Skeletal muscle satellite cell (primary cell): ENCODE data around the gene UBR4.

Experiments used
- H3K27me3 ChIP-seq: 2 replicates; pipeline ENCODE4 v1.7.0; 2013; ENCODE audit warnings: low read length; ENCODE audit not compliant: control insufficient read depth, insufficient read depth
- H3K36me3 ChIP-seq: 2 replicates; pipeline ENCODE4 v1.7.0; 2013; ENCODE audit warnings: mild to moderate bottlenecking, control low read depth, low read length; ENCODE audit not compliant: insufficient read depth
- H3K4me1 ChIP-seq: 2 replicates; pipeline ENCODE4 v1.7.0; 2013; ENCODE audit warnings: low read length; ENCODE audit not compliant: control insufficient read depth, insufficient read depth
- H3K4me2 ChIP-seq: 2 replicates; pipeline ENCODE4 v1.7.0; 2013; ENCODE audit warnings: mild to moderate bottlenecking, low read length
- H3K4me3 ChIP-seq: 2 replicates; pipeline ENCODE4 v1.7.0; 2013; ENCODE audit warnings: low read length
- H3K9ac ChIP-seq: 2 replicates; pipeline ENCODE4 v1.7.0; 2013; ENCODE audit warnings: mild to moderate bottlenecking, low read depth, low read length, moderate library complexity
- H3K9me3 ChIP-seq: replicated peaks from 2 replicates; pipeline ENCODE4 v1.7.0; 2013; ENCODE audit warnings: mild to moderate bottlenecking, control low read depth, low read length

UBR4 gene

GRCh38 chr1:19086176-19086875 is 123.7 kb downstream of the UBR4 start:
- Histone ChIP-seq H3K4me3 (no peak overlapping the region), H3K4me1 (peaks cover 7% of the 10 kb centered on the region), H3K9me3 (no peaks in the 10 kb centered on the region), H3K36me3 (peaks cover 90% of the 10 kb centered on the region), H3K4me2 (no peak overlapping the region), H3K27me3 (no peaks in the 10 kb centered on the region), H3K9ac (no peak overlapping the region)

DNA sequence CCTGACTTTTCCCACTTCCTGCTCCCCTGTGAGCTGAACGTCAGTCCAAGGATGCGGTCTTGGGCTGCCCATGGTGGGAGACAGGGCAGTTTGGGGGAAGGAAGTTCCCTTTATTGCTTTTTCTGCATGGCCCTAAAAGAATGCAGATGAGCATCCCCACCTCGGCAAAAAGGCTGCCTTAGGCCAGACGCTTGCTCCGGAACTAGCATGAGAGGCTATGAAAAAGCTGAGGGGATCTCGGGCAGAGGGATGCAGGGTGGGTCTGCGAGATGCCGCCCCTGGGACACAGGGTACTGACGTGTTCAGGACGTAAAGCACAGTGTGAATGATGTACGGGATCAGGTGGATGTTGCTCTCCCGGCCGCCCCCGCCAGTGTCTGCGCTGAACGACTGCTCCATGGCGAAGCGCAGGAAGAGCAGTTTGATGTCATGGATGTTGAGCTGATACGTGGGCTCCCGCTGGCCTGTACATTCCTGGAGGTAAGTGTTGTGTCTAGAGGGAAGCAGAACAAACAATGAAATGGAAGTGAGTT is 125.8 kb downstream of the UBR4 start:
- H3K27me3 ChIP-seq = no peaks in the 10 kb centered on the region
- no peaks in the 10 kb centered on the region for H3K9me3 ChIP-seq
- peaks cover 97% of the 10 kb centered on the region for H3K36me3 ChIP-seq
- H3K4me2 ChIP-seq = no peak overlapping the region
- peaks cover 8% of the 10 kb centered on the region for H3K4me1 ChIP-seq
- H3K9ac ChIP-seq = no peak overlapping the region
- H3K4me3 ChIP-seq = no peak overlapping the region

DNA sequence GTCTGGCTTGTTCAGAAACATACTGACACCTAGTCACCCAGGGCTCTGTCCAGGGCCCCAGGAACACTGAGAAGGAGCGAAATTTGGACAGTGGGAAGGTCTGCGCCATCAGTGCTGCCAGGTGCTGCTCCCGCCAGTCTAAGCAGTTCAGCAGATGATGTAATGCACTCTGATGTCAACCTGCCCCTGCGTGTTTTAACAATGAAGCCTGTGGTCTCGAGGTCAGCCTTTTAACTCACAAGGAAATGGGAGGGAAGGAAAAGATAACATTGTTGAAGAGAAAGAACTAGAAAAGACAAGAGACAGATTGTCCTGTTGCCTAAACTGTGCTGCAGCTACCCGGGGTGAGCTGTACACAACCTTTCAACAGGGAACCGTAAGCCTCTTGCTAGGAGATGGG is 127.0 kb downstream of the UBR4 start:
- no peak overlapping the region for H3K9ac ChIP-seq
- no peaks in the 10 kb centered on the region for H3K9me3 ChIP-seq
- H3K4me3 ChIP-seq = no peak overlapping the region
- H3K27me3 ChIP-seq = no peaks in the 10 kb centered on the region
- H3K36me3 ChIP-seq = peaks cover 95% of the 10 kb centered on the region
- H3K4me2 ChIP-seq = no peak overlapping the region
- H3K4me1 ChIP-seq = peaks cover 8% of the 10 kb centered on the region

DNA sequence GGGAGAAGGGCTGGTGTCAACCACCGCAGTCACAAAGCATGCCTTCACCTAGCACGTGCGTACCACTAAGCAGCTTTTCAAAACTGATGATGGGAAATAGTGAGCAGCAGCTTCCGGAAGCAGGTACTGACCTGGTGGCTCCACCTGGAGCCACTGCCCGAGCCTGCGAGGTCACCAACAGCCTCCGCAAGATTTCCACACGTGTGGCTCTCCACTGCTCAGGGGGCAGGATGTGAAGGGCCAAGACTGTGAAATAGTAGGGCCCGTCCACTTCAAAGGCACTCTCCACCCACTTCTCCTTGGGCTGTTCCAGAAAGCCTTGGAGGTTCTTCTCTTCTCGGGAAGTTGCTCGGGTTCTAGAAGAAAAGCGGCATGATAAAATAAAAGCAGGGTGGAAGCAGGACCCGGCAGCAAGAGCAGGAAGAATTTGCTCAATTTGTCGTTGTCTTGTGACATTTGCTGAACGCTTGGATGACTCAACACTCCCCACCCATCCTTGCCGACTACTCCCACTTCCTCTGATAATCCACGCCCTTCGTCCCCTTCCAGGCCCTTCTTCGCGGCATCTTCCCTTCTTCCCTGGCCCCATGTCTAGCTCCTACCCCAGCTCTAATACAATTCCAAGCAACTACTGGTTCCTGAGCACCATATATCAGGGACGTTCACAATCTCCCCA is 128.7 kb downstream of the UBR4 start:
- H3K27me3 ChIP-seq = no peaks in the 10 kb centered on the region
- H3K4me1 ChIP-seq = peaks cover 8% of the 10 kb centered on the region
- H3K9ac ChIP-seq = no peak overlapping the region
- no peak overlapping the region for H3K4me3 ChIP-seq
- no peaks in the 10 kb centered on the region for H3K9me3 ChIP-seq
- peaks cover 93% of the 10 kb centered on the region for H3K36me3 ChIP-seq
- H3K4me2 ChIP-seq = no peak overlapping the region

DNA sequence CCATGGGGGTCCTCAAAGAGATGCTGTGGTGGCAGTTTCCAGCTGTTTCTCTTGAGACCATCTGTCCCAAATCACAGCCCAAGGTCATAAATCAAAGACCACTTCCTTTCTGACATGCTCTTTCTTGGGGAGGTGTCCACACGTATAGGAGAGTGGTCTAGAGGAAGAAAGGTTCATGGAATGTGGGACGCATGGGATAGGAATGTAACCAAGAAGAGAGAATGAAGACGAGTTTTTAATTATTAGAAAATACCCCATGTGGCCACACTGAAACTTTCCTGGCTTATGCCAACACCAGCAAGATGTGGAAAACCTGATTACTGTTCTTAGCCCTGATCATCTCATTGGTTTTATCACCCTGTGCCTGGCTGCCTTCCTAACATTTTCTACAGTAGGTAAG is 129.3 kb downstream of the UBR4 start:
- Histone ChIP-seq H3K9me3 (no peaks in the 10 kb centered on the region), H3K4me1 (peaks cover 8% of the 10 kb centered on the region), H3K4me2 (no peak overlapping the region), H3K27me3 (no peaks in the 10 kb centered on the region), H3K4me3 (no peak overlapping the region), H3K9ac (no peak overlapping the region), H3K36me3 (peaks cover 94% of the 10 kb centered on the region)

- no peak overlapping the region for H3K4me2 ChIP-seq
- H3K4me3 ChIP-seq = no peak overlapping the region
- H3K36me3 ChIP-seq = peaks cover 96% of the 10 kb centered on the region
- H3K27me3 ChIP-seq = no peaks in the 10 kb centered on the region
- no peak overlapping the region for H3K9ac ChIP-seq
- H3K4me1 ChIP-seq = peaks cover 8% of the 10 kb centered on the region
- no peaks in the 10 kb centered on the region for H3K9me3 ChIP-seq
Observed at GRCh38 chr1:19079541-19080472, 130.3 kb downstream of the UBR4 start.

GRCh38 chr1:19078536-19078935 is 131.5 kb downstream of the UBR4 start:
- H3K4me1 ChIP-seq = peaks cover 8% of the 10 kb centered on the region
- peaks cover 96% of the 10 kb centered on the region for H3K36me3 ChIP-seq
- no peak overlapping the region for H3K4me3 ChIP-seq
- H3K9me3 ChIP-seq = no peaks in the 10 kb centered on the region
- no peak overlapping the region for H3K9ac ChIP-seq
- H3K27me3 ChIP-seq = no peaks in the 10 kb centered on the region
- H3K4me2 ChIP-seq = no peak overlapping the region

- H3K36me3 ChIP-seq = peaks cover 94% of the 10 kb centered on the region
- no peaks in the 10 kb centered on the region for H3K9me3 ChIP-seq
- no peaks in the 10 kb centered on the region for H3K27me3 ChIP-seq
- no peak overlapping the region for H3K4me2 ChIP-seq
- H3K4me3 ChIP-seq = no peak overlapping the region
- peaks cover 8% of the 10 kb centered on the region for H3K4me1 ChIP-seq
- no peak overlapping the region for H3K9ac ChIP-seq
Observed at GRCh38 chr1:19076841-19077616, 133.0 kb downstream of the UBR4 start.

DNA sequence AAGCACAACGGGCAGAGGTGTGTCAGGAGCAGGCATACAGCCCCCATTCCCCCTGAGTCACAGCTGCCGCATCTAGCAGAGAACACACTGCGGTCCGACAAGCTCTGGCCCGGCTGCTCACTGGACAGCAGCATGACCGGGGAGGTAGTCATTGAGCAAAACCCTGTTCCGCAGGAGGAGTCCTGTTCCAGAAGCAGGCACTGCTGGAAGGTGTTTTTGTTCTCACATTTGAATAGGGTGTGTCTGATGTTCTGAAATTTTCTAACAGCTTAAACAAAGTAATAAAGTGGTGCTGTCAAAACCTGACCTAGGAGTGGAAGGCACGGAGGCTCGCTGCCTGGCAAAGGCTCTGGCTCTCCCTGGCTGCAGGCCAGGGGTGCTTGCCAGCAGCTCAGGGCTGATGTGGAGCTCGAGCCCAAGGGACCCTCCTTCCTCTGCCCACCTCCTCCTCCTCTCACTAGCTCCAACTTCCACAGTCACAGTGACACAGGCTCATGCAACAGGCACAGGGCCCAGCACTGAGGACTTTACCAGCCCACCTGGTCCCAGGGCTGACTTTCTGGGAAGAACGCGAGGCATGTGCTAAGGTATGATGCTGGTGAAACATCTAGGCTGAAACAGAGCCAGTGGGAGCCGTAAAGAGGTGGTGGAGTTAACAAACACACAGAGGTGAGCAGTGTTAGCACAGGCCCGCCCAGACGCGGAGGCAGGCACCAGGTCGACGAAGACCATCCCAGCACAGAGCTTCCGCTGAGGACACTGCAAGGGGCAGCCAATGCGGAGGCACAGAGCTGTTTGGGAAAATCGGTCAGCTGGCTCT is 135.0 kb downstream of the UBR4 start:
- Histone ChIP-seq H3K9me3 (no peaks in the 10 kb centered on the region), H3K9ac (no peak overlapping the region), H3K27me3 (no peaks in the 10 kb centered on the region), H3K4me3 (no peak overlapping the region), H3K36me3 (peaks cover 75% of the 10 kb centered on the region), H3K4me2 (no peak overlapping the region), H3K4me1 (no peaks in the 10 kb centered on the region)

DNA sequence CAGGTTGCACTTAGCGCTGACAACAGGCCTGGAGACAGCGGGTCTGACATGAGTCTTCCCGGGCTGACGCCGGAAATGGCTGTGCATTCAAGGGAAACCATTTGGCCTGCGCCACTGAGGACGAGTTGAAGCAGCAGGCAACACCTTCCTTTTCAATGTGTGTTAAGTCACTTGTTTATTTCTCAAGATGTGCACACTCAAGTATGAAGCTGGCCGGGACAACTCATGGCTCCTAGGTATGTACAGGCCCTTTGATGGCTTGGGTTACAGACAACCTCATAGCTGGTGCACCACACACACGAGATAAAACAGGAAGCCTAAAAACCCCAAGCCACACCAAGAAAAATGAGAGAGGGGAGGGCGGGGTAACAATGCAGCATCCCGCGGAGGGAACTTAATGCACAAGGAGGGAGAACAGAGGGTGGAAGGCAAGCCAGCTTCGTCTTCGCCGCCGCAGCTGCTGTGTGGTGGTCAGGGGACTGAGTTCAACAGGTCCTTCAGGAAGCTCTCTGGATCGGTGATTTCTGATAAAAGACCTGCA is 135.6 kb downstream of the UBR4 start:
- H3K4me2 ChIP-seq = no peak overlapping the region
- no peaks in the 10 kb centered on the region for H3K27me3 ChIP-seq
- H3K9me3 ChIP-seq = no peaks in the 10 kb centered on the region
- H3K36me3 ChIP-seq = peaks cover 68% of the 10 kb centered on the region
- H3K4me3 ChIP-seq = no peak overlapping the region
- H3K4me1 ChIP-seq = no peaks in the 10 kb centered on the region
- H3K9ac ChIP-seq = no peak overlapping the region
